NCI-H1436 treated with DMSO at 0.1 percent for 48 hours (cell line): ENCODE measurements around the gene FNBP1L.

Experiments
- DNase-seq: peaks from one replicate; lab custom pipeline; 2025; lab: John Stamatoyannopoulos, UW

Gene FNBP1L

DNA sequence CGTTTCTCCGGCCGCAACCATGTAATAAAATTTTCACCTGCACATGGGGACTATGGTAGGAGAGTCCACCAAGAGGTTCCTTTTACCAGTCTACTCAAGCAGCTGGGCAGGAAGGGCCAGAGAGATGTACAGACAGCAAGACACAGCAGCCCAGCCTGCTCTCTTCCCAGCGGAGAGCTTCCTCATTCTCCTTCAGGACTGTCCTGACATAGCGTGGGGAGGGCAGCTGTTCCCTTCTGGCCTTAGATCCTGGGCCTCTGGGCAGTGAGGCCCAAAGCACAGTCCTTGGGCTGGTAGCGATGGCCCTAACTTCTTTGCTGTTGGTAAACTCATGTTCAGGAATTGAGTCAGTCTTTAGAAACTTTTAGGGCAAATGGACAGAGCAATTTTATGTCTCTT lies 144.6 kb downstream of the FNBP1L start:
- no peak for DNase-seq

DNA sequence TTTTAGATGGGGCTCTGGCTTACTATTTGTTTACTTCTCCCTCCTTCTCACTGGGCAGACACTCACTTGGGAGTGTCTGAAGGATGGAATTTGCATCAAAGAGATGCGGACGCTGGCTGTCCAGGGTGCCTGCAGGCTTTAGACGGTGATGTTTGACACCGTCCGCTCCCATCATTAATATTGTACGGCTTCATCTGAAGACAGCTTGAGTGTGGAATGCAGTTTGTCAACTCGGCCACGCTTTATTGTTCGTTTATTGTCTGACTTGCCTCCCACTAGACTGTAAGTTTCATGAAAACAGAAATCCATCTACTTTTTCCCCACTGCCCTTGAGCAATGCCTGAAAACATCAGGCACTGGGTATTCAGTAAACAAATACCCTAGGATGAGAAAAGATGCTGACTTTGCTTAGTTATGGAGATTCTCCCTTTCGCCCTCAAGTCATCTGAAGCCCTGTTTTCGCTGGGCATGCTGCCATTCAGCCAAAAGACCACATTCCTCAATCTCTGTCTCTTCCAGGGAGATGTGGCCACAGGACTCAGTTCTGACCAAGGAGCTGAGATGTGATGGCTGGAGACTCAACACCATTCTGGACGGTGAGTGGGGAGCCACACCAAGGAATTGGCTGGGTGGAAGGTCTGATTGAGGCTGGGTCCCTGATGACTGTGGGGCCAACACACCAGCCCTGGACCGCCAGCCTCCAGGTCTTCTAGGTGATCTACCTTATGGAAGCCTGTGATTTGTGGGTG lies 146.1 kb downstream of the FNBP1L start:
- no peak for DNase-seq

DNA sequence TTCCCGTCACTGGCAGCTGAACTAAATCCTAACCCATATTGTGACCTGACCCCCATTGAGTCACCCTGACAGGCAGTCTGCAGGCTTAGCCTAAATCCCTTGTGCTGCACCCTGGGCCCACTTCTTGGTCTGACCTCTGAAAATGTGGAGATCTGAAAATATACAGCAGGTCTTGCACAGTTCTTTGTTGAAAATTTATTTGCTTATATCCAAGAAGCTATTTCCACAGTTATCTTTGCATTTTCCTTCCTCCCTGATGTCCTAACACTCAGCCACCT lies 146.6 kb downstream of the FNBP1L start:
- no peak for DNase-seq

DNA sequence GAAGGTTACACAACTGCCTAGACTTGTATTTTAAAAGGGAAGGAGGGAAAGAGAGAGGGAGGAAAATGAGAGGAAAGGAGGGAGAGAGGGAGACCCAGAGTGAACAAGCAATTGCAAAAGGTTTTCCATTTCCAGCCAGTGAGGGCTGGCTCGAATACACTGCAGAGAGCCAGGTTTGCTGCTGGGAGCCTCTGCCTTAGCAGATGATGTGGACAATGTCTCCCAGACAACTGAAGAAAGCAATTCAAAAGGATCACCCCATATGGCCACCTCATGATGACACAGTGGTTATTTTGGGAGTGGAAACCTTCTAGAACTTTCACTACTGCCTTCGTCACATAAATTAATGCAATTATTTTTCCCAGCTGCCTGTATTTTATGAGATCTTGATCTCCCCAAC lies 147.3 kb downstream of the FNBP1L start:
- no peak for DNase-seq

DNA sequence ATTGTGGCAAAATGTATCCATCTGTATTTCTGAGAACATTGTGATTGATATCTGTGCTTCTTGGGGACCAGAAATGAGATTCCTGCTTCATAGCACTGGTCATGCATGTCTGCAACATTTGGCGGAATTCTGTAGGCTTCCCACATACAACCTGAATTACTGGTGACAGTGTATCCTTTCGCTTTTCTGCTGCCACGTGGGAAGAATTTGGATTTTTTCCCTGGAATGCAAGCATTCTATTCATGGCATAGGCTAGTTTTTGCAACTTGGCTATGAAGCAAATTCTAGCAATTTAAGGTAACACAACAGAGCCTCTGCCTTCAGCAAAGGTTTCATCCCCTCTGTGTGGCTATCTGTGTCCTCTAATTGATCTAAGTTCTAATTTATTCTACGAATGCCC lies 147.8 kb downstream of the FNBP1L start:
- no peak for DNase-seq

DNA sequence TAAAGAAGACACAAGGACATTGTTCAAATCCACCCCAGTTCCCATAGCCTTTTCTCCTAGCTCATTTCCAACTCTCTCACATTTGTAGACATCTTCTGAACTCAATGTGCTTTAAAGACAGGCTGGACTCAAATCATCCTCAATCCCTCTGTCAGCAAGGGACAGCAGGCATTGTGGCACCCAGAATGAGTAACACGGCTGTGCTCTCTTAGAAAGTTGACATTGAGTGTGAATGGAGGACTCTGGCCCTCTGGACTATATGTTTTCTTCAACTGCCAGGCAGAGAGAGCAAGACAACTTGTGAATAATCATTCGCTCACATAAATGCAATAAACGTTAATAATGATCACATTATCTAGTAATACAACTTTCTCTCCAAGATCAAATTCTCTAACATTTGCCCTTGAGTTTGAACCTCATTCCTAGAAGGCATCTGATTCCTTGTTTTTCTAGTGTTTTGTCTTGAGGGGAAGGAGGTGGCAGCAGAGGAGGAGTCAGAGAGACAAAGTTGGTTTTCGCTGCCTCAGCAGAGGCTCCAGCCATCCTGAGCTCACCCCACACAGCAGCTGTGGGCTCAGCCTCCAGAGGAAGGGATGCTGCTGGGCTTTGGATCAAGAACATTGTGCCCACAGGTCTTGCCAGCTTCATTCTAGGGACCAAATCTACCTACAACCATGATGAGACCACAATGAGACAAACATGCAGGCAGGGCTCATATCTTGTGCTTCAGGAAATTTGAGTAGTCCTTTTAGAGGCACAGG lies 148.6 kb downstream of the FNBP1L start:
- no peak for DNase-seq

DNA sequence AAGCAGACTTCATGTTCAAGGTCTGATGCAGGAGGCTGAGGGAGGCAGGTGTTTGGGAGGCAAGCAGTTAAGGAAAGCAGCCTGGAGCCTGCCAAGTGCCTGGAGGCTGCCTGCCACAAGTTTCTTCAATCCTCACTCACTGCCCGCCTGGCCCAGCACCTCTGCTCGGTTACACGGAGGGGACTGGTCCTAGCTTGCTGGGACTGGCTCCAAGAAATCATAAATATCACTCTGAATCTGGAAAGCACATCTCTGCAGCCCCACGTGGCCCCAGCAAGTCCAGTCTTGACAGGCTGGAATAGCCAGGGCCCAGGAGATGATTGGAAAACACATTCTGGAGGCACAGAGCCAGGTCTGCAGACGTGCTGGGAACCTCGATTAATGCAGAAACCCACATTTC lies 149.8 kb downstream of the FNBP1L start:
- no peak for DNase-seq

DNA sequence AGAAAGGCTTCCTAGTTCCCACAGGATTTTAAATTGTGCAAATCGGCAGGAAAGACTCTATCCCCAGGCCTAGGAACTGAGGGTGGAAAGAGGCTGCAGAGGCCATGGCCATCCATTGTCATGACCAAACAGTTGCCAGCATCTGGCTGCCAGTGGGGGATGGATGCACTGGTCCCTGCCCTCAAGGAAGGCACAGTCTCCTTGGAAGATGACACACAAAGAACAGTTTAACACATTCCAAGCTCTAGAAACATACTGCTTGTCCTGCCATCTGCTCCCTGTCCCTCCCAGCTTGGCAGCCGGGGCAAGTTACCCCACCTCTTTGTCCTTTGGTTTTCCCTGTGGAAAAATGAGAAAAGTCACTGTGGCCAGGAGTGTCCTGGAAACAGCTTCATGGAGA lies 150.5 kb downstream of the FNBP1L start:
- no peak for DNase-seq

DNA sequence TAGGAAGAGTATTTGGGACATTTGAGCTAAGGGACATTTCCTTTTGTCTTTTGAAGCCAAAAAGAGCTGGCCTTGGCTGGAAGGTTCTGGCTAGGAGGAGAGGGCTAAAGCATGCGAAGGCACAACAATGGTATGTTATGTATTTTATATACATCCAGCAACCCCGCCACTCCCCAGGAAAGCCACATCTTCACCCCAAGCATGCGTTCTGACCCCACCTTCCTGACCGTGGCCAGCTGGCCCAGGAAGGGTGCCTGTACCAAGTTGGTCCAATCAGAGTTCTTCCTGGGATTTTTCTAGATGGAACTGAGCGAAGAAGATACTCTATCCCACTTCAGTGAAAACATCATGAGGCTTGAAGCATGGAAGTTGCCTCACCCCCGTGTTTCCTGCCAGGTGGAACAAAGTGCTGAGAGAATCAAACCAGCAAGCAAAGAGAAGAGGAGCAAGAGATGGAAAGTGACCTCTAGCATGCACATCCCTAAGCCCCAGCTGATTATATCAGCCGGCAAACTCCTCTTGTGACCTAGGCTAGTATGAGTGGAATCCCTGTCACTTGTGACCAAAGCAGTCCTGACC lies 151.0 kb downstream of the FNBP1L start:
- DNase-seq = no peak

DNA sequence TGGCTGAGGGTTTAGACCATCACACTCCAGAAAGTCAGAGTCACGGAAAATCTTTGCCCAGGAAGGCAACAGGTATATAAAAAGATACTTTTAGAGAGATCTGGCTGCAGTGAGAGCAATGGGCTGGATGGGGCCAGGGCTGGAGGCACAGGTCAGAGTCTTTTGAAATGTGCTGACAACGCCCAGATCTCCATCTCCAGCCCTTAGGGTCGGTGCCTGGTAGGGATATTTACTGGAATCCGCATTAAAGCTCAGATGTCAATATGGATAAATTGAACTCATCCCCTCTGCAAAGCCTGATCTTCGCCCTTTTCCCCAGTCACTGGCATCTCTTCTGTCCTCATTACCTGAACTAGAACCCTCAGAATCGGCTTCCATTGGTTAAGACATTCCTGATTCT lies 151.6 kb downstream of the FNBP1L start:
- no peak for DNase-seq

DNA sequence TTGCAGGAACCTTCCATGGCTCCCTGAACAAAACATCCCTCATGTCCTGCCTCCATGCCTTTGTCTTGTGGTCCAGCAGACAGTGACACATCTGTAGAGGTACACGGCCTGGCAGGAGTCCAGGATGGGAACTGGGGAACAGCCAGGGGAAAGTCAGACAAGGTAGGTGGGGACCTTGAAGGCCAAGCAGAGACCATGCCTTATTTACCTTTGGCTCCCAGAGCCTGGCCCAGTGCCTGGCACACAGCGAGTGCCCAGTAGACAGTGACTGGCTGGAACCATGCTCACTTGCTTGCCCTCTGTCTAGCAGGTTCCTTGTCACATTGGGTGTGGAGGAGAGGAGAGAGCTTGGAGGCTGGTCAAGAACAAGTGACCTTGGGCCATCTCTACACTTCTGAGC lies 152.7 kb downstream of the FNBP1L start:
- DNase-seq = no peak

DNA sequence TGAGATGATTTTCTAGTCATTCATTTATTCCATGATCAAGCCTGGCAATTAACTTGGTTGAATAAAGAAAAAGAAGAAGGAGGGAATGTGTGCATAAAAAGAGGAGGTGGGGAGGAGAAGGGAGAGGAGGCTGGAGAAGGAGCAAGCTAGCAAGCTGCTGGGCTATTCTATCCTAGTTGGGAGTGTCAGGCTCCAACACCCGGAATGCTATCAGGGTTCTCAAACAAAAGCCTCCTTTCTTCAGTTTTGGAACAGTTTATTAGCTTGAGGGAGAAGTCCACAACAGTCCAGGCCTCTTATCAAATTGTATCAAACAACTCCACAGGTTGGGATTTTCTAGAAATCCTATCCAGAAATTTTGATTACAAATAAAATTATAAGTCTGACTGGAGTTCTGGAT lies 153.8 kb downstream of the FNBP1L start:
- no peak for DNase-seq

DNA sequence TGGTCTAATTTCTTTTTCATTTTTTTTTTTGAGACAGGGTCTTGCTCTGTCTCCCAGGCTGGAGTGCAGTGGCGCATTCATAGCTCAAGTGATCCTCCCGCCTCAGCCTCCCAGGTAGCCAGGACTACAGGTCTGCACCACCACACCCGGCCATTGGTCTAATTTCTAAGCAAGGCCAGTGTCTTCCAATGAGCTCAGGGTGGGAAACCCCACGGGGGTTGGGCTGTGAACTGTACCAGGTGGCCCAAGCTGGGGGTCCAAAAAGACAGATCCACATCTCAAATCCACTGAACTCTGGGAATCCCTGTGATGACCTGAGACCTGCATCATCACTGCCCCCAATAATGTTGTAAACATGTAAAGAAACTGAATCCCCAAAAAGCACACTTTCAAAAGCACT lies 154.2 kb downstream of the FNBP1L start:
- no peak for DNase-seq

DNA sequence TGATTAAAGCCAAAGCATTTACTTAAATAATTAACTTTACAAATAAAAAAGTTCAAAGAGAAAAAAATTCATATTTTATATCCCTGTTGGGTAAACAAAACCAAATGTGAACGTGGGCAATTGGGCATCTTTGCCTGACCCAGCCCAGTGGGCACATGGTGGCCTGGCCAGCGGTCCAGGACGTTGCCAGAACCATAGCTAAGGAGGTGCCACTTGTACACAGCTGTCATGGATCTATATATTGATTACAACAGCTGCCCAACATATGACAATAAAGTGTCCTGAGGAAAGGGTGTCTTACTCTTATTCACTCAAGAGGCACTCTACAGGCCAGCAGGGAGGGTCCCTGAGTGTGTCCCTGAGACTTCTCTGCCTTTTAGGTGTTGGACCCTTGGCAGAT lies 155.2 kb downstream of the FNBP1L start:
- DNase-seq = no peak

DNA sequence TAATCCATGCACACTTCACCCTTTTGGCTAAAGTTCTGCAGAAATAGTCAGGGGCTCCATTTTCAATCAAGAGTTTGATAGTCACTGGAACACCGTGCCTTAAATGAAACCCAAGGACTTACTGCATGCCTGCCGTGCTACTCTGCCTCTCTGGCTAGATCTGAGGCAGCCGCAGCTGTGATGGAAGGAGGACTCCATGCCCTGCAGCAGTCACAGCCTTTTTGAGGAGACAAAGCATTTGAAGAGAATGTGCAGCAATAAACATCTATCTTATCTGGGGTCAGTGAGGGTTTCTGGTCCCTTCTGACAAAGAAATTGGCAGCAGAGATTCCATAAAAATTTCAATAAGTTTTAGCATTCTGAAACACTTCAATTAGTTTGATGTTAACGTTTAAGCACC lies 155.7 kb downstream of the FNBP1L start:
- DNase-seq = no peak
